ENCODE results near the gene DAPK1.

Gene DAPK1

GRCh38 chr9:87682618-87683017 is 185.0 kb downstream of the DAPK1 start:
- TF ChIP-seq CTCF (IDR thresholded peaks at IDR 0.05; ENCODE audit: low read depth, low read length) = no peak
- DNase-seq (ENCODE audit: extremely low read depth, low read depth) = no peak

GRCh38 chr9:87683751-87684626 is 186.3 kb downstream of the DAPK1 start:
- no peak for TF ChIP-seq CTCF (IDR thresholded peaks at IDR 0.05; ENCODE audit: low read depth, low read length)

GRCh38 chr9:87684627-87685219 is 187.1 kb downstream of the DAPK1 start:
- TF ChIP-seq CTCF (IDR thresholded peaks at IDR 0.05; ENCODE audit: low read depth, low read length) = peak; percentile 70
- DNase-seq (ENCODE audit: extremely low read depth, low read depth) = no peak

More at GRCh38 chr9:87683751-87684626, 186.3 kb downstream of the DAPK1 start:
- no peak for DNase-seq (ENCODE audit: extremely low read depth, low read depth)

GRCh38 chr9:87685441-87685840 is 187.8 kb downstream of the DAPK1 start:
- TF ChIP-seq CTCF (IDR thresholded peaks at IDR 0.05; ENCODE audit: low read depth, low read length) = no peak
- DNase-seq (ENCODE audit: extremely low read depth, low read depth) = no peak

- DNase-seq (ENCODE audit: extremely low read depth, low read depth) = no peak
- TF ChIP-seq CTCF (IDR thresholded peaks at IDR 0.05; ENCODE audit: low read depth, low read length) = no peak
These were observed 188.3 kb downstream of the DAPK1 start for GRCh38 chr9:87685871-87686519.

GRCh38 chr9:87686520-87687090 is 188.9 kb downstream of the DAPK1 start:
- DNase-seq (ENCODE audit: extremely low read depth, low read depth) = no peak
- TF ChIP-seq CTCF (IDR thresholded peaks at IDR 0.05; ENCODE audit: low read depth, low read length) = no peak
